Mesodermal cell (in vitro differentiated cells): ENCODE data around the gene HIPK2.
"Not testable (repeated sequence)": the region's sequence is repeated elsewhere in the genome, so short reads cannot be mapped to it uniquely, and the experiment has no call there.

Experiments used
- H3K27ac ChIP-seq: 2 replicates; pipeline ENCODE4 v1.7.0; 2013; ENCODE audit warnings: mild to moderate bottlenecking, low read depth, low read length, moderate library complexity; ENCODE audit not compliant: severe bottlenecking
- H3K36me3 ChIP-seq: 2 replicates; pipeline ENCODE4 v1.7.1; 2013; ENCODE audit warnings: mild to moderate bottlenecking, low read length, moderate library complexity; ENCODE audit not compliant: control insufficient read depth, insufficient read depth
- H3K4me1 ChIP-seq: one replicate; pipeline ENCODE4 v1.7.1; 2013; ENCODE audit warnings: mild to moderate bottlenecking, low read length; ENCODE audit not compliant: insufficient read depth, control insufficient read depth, poor library complexity, severe bottlenecking
- H3K4me3 ChIP-seq: 2 replicates; pipeline ENCODE4 v1.7.0; 2013; ENCODE audit warnings: low read length, control low read depth, mild to moderate bottlenecking; ENCODE audit not compliant: insufficient read depth, poor library complexity, severe bottlenecking; ENCODE audit errors: extremely low read depth
- H3K9me3 ChIP-seq: 2 replicates; pipeline ENCODE4 v1.7.1; 2013; ENCODE audit warnings: mild to moderate bottlenecking, low read length, moderate library complexity; ENCODE audit not compliant: control insufficient read depth
- WGBS, 2 experiments: methylation state at CpG; one replicate each; pipeline ENCODE4 v1.1.5; 2013; ENCODE audit warnings: missing lambda C conversion rate in 2 of 2; ENCODE audit not compliant: insufficient coverage in 2 of 2; 5-methylcytosine and 5-hydroxymethylcytosine counted together

The HIPK2 gene

GRCh38 chr7:139566075-139566474, 211.7 kb downstream of the HIPK2 start:
- Histone ChIP-seq H3K4me3 (no peak overlapping the region), H3K9me3 (no peaks in the 10 kb centered on the region), H3K36me3 (peaks cover 5% of the 10 kb centered on the region), H3K27ac (no peak overlapping the region), H3K4me1 (peaks cover 4% of the 10 kb centered on the region)
- 92 to 96% methylated on average over 5 to 6 of the region's 6 CpGs for WGBS, 2 experiments

- H3K4me1 ChIP-seq, result peaks cover 4% of the 10 kb centered on the region
- H3K27ac ChIP-seq, result no peak overlapping the region
- WGBS, 2 experiments, result 96% methylated on average over 3 to 4 of the region's 5 CpGs
- H3K36me3 ChIP-seq, result no peaks in the 10 kb centered on the region
- H3K4me3 ChIP-seq, result no peak overlapping the region
- no peaks in the 10 kb centered on the region for H3K9me3 ChIP-seq
These were observed 213.9 kb downstream of the HIPK2 start for GRCh38 chr7:139563856-139564255.

- peaks cover 4% of the 10 kb centered on the region for H3K4me1 ChIP-seq
- 93 to 100% methylated on average over 6 to 9 of the region's 13 CpGs for WGBS, 2 experiments
- H3K27ac ChIP-seq, result no peak overlapping the region
- H3K9me3 ChIP-seq, result no peaks in the 10 kb centered on the region
- H3K4me3 ChIP-seq, result no peak overlapping the region
- no peaks in the 10 kb centered on the region for H3K36me3 ChIP-seq
These were observed 214.7 kb downstream of the HIPK2 start for GRCh38 chr7:139562961-139563565.

- peaks cover 4% of the 10 kb centered on the region for H3K4me1 ChIP-seq
- no peak overlapping the region for H3K27ac ChIP-seq
- no peaks in the 10 kb centered on the region for H3K36me3 ChIP-seq
- 95 to 98% methylated on average over 10 to 11 of the region's 12 CpGs for WGBS, 2 experiments
- H3K4me3 ChIP-seq, result no peak overlapping the region
- H3K9me3 ChIP-seq, result no peaks in the 10 kb centered on the region
These were observed 215.3 kb downstream of the HIPK2 start for GRCh38 chr7:139562491-139562890.

- no peaks in the 10 kb centered on the region for H3K36me3 ChIP-seq
These were observed 217.1 kb downstream of the HIPK2 start for GRCh38 chr7:139560678-139561077.

GRCh38 chr7:139560199-139560598, 217.6 kb downstream of the HIPK2 start:
- WGBS, 2 experiments, result 93 to 96% methylated on average over 2 of the region's 2 CpGs
- Histone ChIP-seq H3K27ac (no peak overlapping the region), H3K4me3 (no peak overlapping the region), H3K9me3 (no peaks in the 10 kb centered on the region), H3K4me1 (no peaks in the 10 kb centered on the region), H3K36me3 (no peaks in the 10 kb centered on the region)

More at GRCh38 chr7:139560678-139561077, 217.1 kb downstream of the HIPK2 start:
- no peaks in the 10 kb centered on the region for H3K9me3 ChIP-seq
- H3K4me1 ChIP-seq, result no peaks in the 10 kb centered on the region
- WGBS, 2 experiments, result 94 to 99% methylated on average over 9 to 11 of the region's 11 CpGs
- no peak overlapping the region for H3K27ac ChIP-seq
- H3K4me3 ChIP-seq, result no peak overlapping the region

GRCh38 chr7:139559364-139560105, 218.3 kb downstream of the HIPK2 start:
- Histone ChIP-seq H3K4me3 (no peak overlapping the region), H3K36me3 (no peaks in the 10 kb centered on the region), H3K27ac (no peak overlapping the region), H3K4me1 (no peaks in the 10 kb centered on the region), H3K9me3 (no peaks in the 10 kb centered on the region)
- WGBS, 2 experiments, result 92% methylated on average over 14 of the region's 18 CpGs

- Histone ChIP-seq H3K36me3 (no peaks in the 10 kb centered on the region), H3K4me1 (no peaks in the 10 kb centered on the region), H3K4me3 (no peak overlapping the region), H3K27ac (no peak overlapping the region), H3K9me3 (no peaks in the 10 kb centered on the region)
- 75 to 76% methylated on average over 5 to 6 of the region's 8 CpGs for WGBS, 2 experiments
These were observed 219.8 kb downstream of the HIPK2 start for GRCh38 chr7:139557857-139558581.

- 85 to 90% methylated on average over 4 to 8 of the region's 8 CpGs for WGBS, 2 experiments
- H3K9me3 ChIP-seq, H3K4me3 ChIP-seq, H3K27ac ChIP-seq, H3K36me3 ChIP-seq, H3K4me1 ChIP-seq: not testable (repeated sequence)
These were observed 223.7 kb downstream of the HIPK2 start for GRCh38 chr7:139553991-139554700.

GRCh38 chr7:139548302-139549028, 229.3 kb downstream of the HIPK2 start:
- H3K4me1 ChIP-seq, result no peaks in the 10 kb centered on the region
- H3K9me3 ChIP-seq, result no peaks in the 10 kb centered on the region
- H3K36me3 ChIP-seq, result no peaks in the 10 kb centered on the region
- H3K4me3 ChIP-seq, result no peak overlapping the region
- H3K27ac ChIP-seq, result no peak overlapping the region
- WGBS, 2 experiments, result 87 to 90% methylated on average over 1 to 3 of the region's 5 CpGs
